HG02938 (cell line): ENCODE data around the gene PIK3R3.

ENCODE experiments used
- ATAC-seq: cut with Tn5 transposase; IDR thresholded peaks from one replicate; pipeline ENCODE4 v1.9.1; 2021; ENCODE audit warnings: mild to moderate bottlenecking, moderate library complexity; ENCODE audit not compliant: unreplicated experiment

Gene PIK3R3

DNA sequence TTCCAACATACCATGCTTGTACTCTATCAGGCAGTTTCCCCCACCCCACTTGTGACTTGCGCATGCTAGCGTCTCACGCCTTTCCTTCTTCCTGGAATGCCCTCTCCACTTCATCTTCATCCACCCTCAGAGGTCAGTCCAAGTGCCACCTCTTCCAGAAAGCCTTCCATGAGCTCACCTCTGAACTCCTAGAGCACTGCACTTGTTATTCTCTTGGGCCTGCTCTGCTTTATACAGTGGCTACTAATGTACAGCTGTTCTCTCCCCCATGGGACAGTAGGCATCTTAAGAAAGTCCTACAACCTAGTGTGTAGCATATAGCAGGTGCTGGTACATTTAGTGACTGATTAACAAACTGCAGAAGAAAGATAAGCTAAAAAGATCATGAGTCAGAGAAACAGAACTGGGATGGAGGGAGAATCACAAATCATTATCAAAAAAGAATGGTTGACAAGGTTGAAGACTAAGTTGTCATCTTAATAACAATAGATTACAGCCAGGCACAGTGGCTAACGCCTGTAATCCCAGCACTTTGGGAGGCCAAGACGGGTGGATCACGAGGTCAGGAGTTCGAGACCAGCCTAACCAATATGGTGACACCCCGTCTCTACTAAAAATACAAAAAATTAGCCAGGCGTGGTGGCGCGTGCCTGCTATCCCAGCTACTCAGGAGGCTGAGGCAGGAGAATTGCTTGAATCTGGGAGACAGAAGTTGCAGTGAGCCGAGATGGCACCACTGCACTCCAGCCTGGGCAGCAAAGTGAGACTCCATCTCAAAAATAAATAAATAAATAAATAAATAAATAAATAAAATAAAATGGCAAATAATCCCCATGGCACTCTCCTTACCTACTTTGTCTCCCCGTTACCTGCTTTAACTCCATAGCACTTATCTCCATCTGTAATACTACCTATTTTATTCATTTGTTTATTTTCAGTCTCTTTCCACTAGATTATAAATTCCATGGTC is 26.2 kb upstream of the PIK3R3 start:
- ATAC-seq, result peak; percentile 69

DNA sequence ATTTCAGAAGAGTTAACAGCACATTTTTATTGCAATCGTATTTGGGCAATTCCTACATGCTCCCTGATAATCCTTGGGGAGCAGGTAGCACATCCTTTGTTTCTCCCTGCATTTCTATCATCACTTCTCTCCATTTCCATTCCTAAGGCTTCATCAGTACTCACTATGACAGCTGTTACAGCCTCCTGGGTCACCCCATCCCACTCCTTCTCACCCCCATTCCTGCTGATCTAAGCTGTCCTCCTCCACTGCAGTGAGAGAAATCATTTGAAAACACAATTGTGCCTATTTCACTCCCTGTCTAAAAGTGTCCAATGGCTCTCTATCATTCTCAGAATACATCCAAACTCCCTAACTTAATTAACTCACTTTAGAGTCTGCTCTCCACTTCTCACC is 25.5 kb upstream of the PIK3R3 start:
- ATAC-seq, result no peak

DNA sequence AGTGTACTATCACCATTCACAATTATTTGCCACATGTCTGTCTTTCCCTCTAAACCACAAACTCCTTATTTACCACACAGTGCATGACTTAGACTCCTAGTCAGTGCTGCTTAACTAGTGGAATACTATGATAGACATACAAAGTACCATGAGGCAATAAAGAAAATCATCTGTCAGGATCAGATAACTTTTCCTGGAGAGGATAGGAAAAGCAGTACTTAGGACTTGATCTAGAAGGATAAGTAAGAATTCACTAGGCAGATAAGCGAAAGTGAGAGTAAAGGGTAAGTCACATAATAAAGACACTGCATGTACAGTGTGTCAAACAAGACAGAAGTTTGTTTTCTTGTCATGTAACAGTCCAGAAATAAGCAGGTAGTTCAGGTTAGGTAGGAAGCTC is 21.3 kb upstream of the PIK3R3 start:
- no peak for ATAC-seq

DNA sequence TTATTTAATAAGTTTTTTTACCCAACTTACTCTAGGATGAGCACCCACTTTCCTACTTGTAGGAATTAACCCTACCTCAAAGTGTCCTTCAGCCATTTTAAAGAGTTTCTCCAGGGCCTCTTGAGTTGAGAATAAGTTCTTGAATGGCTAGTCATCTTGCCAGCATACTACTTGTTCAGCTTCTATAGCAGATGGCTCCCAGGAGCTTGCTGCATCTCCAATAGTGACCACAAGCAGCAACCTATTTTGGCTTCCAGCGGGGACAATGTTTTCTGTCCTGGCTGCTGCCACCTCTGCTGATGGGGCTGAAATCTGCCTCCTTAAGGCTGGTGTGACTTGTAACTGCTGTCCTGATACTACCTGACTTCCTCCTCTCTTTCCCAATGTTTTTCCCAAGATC is 20.8 kb upstream of the PIK3R3 start:
- no peak for ATAC-seq

DNA sequence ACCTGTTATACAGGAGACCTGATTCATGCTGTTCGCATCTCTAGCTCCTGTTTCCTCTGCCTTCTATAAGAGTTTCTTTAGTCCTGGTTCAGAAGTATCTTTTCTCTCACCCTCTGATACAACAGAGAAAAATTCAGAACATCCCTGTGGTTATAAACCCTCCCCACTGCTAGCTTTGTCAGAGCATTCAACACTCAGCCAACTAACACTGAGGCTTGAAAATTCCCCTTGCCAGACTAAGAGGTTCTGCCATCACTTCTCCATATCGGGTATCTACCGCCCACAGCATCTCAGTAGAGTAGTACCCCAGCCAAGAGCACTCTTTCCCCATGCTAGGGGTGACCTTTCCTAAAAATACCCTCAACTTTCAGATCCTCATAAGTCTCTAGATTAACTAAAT is 19.6 kb upstream of the PIK3R3 start:
- no peak for ATAC-seq

- no peak for ATAC-seq
These were observed 17.7 kb upstream of the PIK3R3 start for GRCh38 chr1:46150085-46150484.

GRCh38 chr1:46148318-46148717 is 15.9 kb upstream of the PIK3R3 start:
- ATAC-seq, result no peak

- no peak for ATAC-seq
These were observed 5.5 kb upstream of the PIK3R3 start for GRCh38 chr1:46137916-46138315.

- no peak for ATAC-seq
These were observed 4.3 kb upstream of the PIK3R3 start for GRCh38 chr1:46136711-46137110.

- ATAC-seq, result no peak
These were observed 2.4 kb upstream of the PIK3R3 start for GRCh38 chr1:46134660-46135331.

DNA sequence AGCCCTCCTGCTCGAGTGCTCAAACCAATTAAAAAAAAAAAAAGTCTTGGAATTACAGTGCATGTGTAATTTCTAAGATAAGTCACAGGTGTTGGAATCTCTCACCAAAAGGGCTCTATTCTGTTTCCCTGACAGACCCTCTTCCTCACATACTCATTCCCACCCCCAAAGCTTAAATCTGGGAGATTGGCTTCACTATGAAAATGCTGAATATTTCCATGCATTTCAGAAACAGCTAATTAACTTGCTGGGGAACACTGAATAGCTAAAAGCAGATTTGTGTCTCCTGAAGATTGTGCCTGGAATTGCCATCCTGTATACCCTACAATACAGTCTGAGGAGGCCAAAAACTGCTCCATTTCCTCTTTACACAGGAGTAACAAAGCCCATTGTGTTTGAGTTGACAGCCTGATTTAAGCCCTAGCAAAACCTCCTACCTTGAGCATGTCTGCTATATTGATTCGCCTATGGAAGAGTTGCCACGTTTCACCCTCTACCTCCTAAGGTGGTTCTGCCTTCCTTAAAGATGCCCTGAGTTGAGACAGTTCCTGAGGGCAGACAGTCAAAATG is 1.4 kb upstream of the PIK3R3 start:
- ATAC-seq, result no peak

DNA sequence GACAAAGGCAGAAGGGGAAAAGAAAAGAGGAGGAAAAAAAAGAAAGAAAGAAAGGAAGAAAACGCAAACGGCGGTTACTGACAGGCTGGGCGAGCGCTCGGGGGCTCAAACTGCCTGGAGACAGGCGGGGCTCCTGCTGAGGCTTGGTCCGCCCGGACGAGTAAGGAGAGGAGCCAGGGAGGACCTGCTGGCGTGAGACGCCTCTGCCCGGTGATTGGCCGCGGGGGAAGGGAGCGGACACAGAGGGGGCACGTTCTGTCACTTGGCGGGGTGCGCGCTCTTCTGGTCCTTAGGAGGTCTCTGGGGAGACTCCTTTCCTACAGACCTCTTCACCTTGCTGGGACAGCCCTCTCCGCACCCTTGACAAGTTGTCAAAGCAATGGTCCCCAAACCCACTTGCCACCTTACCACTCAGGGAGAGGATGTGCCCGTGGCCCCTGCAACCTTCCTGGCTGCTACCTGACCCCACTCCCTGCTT is 791 bp upstream of the PIK3R3 start:
- ATAC-seq, result peak; percentile 46

DNA sequence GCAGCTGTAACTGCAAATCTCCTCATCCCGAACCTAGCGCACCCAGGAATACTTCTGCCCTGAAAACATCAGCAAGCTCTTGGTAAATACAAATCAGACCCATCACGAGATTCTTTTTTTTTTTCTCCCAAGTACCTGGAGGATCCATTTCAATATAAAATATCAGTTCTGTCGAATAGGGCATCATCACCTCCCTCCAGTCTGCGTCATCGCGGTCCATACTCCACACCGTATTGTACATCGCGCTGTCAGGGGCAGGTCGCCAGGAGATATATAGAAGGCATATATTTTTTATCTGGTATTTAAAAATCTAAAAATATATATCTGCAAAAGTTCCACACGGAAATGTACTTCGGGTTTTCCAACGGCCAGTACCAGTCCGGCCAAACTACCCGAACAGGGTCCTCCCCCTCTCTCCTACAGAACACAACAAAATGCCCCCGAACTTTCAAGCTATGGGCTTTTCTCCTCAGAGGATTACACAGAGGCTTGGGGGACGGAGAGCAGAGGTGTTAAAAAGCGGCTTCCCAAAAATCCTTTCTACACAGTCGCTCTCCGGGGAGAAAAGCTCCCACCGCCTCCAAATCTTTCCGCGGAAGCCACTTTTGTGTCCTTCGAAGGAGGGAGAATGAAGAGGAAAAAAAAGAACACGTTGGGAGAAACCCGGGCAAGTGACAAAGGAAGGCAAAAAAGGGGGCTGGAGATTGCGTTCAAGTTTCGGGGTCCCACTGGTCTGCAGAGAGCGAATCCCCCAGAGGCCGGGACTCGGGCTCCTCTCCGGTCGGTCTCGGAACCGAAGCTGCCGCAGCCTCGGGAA is 509 bp downstream of the PIK3R3 start:
- ATAC-seq, result no peak

DNA sequence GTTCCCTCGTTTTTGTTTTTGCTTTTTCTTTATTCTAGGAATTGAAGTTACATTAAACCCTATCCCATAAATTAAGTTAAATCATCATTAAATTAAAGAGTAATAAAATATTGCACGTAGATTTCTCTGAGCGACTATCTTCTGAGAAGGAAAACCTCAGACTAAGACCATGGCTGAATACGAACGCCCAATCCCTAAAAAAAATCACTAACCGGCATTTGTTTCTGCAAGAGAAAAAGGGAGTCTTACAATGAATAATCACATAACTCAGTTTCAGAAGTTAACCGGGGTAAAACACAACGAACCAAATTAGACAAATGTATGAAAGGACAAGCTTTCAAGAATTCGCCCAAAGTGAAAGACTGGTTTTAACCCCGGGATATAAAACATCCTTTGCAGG is 1.3 kb downstream of the PIK3R3 start:
- no peak for ATAC-seq

GRCh38 chr1:46130606-46131005 is 1.8 kb downstream of the PIK3R3 start:
- no peak for ATAC-seq

DNA sequence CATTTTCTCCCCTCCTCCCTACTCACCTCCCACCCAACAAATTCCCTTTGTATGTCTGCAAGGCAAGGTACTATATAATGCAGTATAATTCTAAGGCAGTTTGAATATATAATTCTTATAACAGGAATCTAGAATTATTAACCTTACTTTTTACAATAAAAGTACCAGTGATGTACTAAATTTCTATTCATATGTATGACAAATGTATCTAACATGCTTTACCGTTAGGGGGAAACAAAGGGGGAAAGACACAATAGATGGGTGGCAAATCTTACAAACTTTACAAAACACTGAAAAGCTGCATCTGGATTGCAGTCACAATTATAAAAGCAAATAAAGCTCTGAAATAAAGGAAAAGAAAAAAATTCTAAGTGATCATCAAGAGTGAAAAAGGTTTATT is 2.3 kb downstream of the PIK3R3 start:
- no peak for ATAC-seq

- ATAC-seq, result no peak
These were observed 4.1 kb downstream of the PIK3R3 start for GRCh38 chr1:46128344-46128743.

GRCh38 chr1:46118856-46119255 is 13.6 kb downstream of the PIK3R3 start:
- no peak for ATAC-seq

DNA sequence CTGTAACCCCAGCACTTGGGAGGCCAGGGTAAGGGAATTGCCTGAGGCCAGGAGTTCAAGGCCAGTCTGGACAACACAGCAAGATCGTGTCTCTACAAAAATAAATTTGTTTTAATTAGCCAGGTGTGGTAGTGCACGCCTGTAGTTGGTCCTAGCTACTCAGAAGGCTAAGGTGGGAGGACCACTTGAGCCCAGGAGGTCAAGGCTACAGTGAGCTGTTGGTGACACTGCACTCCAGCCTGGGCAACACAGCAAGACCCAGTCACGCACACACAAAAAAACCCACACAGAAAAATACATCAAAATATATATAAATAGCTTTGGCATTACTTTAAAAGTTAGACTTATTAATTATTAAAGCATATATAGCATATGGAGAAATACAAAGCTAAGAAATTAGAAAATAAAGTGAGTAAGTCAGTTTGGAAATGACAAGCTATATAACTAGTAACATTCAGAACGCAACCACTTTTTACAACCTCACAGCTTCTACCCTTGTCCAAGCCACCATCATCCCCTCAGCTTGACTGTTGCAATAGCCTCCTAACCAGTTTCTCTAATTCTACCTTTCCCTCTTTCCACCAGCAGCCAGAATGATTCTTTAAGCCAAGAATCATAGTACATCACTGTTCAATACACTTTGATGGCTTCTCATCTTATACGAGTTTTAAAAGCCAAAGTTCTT is 14.5 kb downstream of the PIK3R3 start:
- ATAC-seq, result no peak

DNA sequence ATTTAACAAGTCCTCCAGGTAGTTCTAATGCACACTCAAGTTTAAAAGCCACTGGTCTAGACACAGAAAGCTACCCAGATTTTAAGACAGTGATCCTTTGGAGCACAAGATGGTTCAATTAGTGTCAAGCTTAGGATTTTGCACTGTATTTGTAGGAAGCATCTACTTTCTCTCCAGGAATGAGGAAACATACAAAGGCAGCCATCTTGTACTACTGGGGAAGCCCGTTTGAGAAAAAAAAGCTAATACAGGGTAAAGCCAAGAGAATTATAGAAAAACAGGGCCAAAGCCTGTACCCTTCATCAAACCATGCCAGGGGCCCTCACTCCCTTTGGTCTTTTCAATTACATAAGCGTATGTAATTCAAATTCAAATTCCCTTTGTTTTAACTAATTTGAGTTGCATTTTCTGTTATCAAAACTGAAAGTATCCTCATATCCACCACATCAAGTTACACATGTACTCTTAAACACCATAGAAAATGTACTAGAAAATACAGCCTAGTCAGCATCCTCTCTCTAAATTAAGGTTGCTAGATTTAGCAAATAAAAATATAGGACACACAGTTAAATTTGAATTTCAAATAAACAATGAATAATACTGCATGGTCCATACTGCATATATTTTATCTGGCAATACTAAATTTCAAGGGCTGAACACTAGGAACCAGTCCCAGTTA is 17.4 kb downstream of the PIK3R3 start:
- no peak for ATAC-seq
